ENCODE measurements around the gene MACROD2. TPM values are rescaled to one million over a fixed set of nuclear protein-coding genes. Genes with fewer than 3 reads are reported as not detected.

Gene MACROD2
- polyA plus RNA-seq, 4 donors = 13.0 to 15.9 (median 14.0) TPM

- no peak for DNase-seq (ENCODE audit: low read depth in 4 of 4, low spot score in 2 of 4)
Measured at GRCh38 chr20:15406072-15406471, 1410.8 kb downstream of the MACROD2 start.

GRCh38 chr20:15411781-15412180, 1416.5 kb downstream of the MACROD2 start:
- DNase-seq (ENCODE audit: low read depth in 4 of 4, low spot score in 2 of 4) = no peak

DNA sequence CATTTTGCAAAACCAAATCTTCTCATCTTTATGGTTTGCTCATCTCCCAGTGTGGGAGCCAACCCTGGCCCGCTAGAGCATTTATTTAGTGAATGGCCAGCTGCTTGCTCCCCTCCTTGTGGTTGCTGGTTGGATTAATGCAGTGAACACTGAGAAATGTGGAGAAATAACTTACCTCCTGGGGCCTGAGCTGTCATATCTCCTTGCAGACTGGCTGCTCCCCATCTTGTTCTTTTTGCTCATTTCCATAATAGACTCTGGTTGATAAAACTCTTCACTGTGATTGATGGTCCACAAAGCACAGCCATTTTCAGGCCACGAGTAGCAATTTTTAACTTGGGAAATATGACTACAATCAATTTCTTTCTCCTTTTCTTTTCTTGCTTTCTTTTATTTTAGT, 1420.6 kb downstream of the MACROD2 start:
- DNase-seq (ENCODE audit: low read depth in 4 of 4, low spot score in 2 of 4) = no peak

GRCh38 chr20:15419856-15420255, 1424.5 kb downstream of the MACROD2 start:
- DNase-seq (ENCODE audit: low read depth in 4 of 4, low spot score in 2 of 4) = no peak

DNA sequence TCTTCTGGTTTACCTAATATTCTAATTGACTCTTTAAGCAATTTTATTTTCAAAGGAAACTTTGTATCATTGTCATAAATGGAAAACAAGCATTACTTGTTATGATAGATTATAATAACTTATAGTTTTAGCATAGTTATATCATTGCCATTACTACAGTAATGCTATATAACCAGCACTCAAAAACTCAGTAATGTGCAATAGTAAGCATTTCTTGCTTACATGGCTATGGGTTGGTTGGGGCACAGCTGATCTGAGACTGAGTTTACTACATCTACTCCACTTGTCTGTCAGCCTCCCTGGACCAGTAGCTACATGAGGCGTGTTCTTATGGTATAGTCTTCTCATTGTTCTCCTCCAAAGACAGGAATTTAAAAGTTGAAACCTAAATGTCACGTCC, 1427.7 kb downstream of the MACROD2 start:
- no peak for DNase-seq (ENCODE audit: low read depth in 4 of 4, low spot score in 2 of 4)

GRCh38 chr20:15439551-15439950, 1444.2 kb downstream of the MACROD2 start:
- no peak for DNase-seq (ENCODE audit: low read depth in 4 of 4, low spot score in 2 of 4)

DNA sequence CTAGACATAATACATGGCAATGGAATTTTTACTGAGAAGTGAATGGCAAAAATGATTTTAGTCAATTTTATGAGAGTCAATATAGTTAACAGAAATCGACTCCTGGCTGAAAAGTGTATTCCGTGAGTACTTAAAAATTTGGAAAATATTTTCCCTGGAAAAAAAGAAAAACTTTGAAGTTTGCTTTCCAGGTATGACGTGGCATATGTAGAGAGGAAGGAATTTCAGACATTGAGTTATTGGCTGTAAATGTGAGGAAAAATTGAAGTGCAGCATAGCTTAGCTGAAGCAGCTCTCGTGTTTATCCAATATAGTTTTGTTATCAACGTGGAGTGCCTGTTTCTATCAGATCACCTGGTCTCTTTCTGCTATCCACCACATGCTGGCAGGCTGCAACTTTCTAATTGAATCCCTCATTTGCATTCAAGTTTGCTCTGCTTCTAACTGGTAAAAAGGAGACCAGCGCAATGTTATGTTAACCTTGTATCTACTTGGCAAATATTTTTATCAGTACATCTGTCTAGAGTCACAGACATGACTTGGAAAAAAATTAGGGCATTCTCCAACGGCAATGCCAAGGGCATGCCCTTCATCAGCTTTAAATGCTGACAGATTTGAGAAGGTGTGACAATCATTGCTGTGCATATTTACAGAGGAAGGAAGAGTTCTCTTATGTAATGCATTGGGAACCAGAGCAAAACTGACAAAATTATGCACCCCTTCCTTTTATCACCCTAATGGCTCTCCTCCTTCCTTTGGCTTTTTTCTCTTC, 1444.9 kb downstream of the MACROD2 start:
- no peak for DNase-seq (ENCODE audit: low read depth in 4 of 4, low spot score in 2 of 4)

- DNase-seq (ENCODE audit: low read depth in 4 of 4, low spot score in 2 of 4) = no peak
Measured at GRCh38 chr20:15445056-15445840, 1449.9 kb downstream of the MACROD2 start.

DNA sequence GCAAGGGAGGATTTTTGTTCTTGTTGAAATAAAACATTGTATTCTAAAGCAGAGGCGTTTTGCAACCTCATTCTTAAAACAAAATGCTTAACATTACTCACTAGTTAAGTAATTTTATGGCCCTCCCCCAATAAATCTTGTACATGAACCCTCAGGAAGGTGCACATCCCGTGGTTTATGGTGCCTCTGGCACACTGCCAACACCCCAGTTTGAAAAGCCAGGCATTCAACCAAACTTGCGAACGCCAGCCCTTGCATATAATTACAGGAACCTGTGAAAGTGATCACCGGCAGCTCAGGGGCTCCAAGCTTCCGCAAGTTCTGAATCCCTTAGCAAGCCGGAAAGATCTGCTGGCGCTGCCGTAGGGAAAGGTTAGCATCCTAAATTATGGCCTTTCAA, 1451.1 kb downstream of the MACROD2 start:
- peak in 2 of 4 donors; percentile 48 to 70 for DNase-seq (ENCODE audit: low read depth in 4 of 4, low spot score in 2 of 4)

DNA sequence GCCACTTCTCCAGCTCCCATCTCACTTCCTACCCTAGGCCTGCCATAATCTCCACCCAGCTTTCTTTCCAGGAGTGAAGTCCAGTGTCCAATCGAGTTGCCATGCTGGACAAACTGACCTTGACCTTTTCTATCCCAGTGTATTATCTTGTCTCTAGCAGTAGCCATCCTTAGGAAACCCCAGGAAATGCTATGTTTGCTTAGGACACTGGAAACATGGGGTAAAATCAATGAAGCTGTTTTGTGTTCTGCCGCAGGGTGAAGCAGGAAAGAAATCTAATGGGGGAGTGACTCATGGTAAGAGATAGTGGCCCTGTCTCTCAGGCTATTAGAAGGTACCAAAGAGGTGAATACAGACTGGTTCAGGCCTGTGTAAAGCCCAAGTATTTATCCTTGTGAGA, 1452.2 kb downstream of the MACROD2 start:
- no peak for DNase-seq (ENCODE audit: low read depth in 4 of 4, low spot score in 2 of 4)

DNA sequence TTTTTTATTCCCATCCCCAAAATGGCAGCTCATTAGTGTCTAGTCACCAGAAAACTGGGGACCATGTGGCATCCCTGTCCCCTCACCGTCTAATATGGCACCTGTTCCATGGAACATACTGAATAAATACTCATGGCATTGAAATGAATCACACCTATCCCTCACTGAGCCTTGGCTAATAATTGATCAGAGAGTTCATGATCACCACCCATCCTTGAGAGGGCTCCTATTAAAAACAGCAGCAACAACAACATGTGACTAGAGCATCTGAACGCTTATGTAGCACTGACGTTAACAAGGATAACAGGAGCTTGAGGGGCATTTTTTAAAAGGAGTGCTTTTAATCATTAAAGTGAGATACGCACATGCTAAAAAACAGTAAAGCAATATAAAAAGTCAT, 1453.7 kb downstream of the MACROD2 start:
- no peak for DNase-seq (ENCODE audit: low read depth in 4 of 4, low spot score in 2 of 4)

GRCh38 chr20:15451241-15451640, 1455.9 kb downstream of the MACROD2 start:
- DNase-seq (ENCODE audit: low read depth in 4 of 4, low spot score in 2 of 4) = no peak

DNA sequence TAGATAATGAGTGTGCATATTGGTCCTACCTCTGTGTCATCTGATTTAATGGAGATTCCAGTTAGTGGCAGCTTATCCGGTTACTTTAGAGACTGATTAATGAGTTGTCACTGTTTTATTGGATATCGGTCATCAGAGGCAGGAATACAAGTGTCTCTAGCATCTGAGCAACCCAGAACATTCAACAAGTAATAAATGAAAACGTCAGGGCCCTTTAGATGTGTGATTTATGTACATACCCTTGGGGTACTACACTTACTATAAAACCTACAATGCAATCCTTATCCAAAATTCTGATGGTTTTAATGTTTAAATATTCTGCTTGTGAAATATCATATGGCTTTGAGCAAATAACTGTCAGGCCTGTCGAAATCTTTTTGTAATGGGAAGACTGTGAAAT, 1460.0 kb downstream of the MACROD2 start:
- DNase-seq (ENCODE audit: low read depth in 4 of 4, low spot score in 2 of 4) = no peak

DNA sequence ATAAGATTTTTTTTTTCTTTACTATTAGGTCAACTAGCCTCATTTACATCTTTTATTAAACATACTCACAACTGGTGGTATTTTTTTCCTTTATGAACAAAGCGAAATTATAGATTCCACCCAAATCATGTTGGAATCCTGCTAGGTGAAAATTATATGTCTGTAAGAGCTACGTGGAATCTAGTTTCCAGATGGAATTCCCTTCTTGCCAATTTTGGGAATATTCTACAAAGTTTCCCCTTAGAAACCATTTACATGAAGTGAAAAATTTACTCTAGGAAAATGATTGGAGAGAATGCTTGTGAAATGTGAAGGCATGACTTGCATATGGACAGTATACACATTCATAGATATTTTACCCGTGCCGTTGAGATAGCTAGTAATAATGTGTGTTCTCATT, 1466.6 kb downstream of the MACROD2 start:
- DNase-seq (ENCODE audit: low read depth in 4 of 4, low spot score in 2 of 4) = no peak

GRCh38 chr20:15475483-15475882, 1480.2 kb downstream of the MACROD2 start:
- DNase-seq (ENCODE audit: low read depth in 4 of 4, low spot score in 2 of 4) = peak in 1 of 4 donors; percentile 13

DNA sequence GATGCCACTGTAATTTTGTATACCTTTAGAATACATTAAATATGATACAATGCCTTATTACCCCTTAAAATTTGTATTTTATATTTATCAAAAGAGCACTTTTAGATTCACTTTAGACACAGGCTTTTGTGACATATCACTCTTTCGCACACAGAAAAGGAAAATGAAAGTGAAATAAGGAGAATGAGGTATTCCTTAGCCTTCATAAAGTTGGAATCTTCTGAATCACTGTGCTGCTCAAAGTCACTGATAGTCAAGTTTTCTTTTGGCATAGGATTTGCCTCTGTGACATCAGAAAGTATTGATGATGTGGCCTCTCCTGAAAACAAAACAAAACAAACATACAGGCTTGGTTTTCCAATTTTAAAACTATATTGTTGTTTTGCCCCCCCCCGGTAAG, 1480.9 kb downstream of the MACROD2 start:
- no peak for DNase-seq (ENCODE audit: low read depth in 4 of 4, low spot score in 2 of 4)

GRCh38 chr20:15476781-15477180, 1481.5 kb downstream of the MACROD2 start:
- no peak for DNase-seq (ENCODE audit: low read depth in 4 of 4, low spot score in 2 of 4)

GRCh38 chr20:15482525-15482924, 1487.2 kb downstream of the MACROD2 start:
- no peak for DNase-seq (ENCODE audit: low read depth in 4 of 4, low spot score in 2 of 4)

- no peak for DNase-seq (ENCODE audit: low read depth in 4 of 4, low spot score in 2 of 4)
Measured at GRCh38 chr20:15485519-15485918, 1490.2 kb downstream of the MACROD2 start.

GRCh38 chr20:15487030-15487429, 1491.7 kb downstream of the MACROD2 start:
- DNase-seq (ENCODE audit: low read depth in 4 of 4, low spot score in 2 of 4) = no peak

GRCh38 chr20:15487682-15488081, 1492.4 kb downstream of the MACROD2 start:
- no peak for DNase-seq (ENCODE audit: low read depth in 4 of 4, low spot score in 2 of 4)

DNA sequence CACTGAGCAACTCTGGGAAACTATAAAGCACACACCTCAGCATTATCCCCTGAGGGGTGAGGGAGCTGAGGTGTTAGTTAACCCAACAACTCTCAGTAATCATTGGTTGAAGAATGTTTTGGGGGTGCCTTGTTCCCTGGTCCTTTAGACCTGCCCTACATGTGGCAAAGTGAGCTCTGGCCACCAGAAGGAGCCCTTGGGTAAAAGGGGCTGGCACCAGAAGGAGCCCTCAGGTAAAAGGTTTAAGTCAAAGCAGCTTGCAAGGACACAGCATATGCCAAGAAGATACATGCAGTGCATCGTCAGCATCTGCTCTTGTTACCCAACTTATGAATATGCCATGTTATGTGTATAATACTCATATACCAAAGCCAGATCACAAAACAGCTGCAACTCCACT, 1496.3 kb downstream of the MACROD2 start:
- DNase-seq (ENCODE audit: low read depth in 4 of 4, low spot score in 2 of 4) = no peak

Measured in left renal cortex interstitium (tissue), 4 donors.